CD14-positive monocyte (primary cell): ENCODE data around the gene FNBP1L. TPM values are rescaled to one million over a fixed set of nuclear protein-coding genes. Genes with fewer than 3 reads are reported as not detected.
"Not testable (repeated sequence)": the region's sequence is repeated elsewhere in the genome, so short reads cannot be mapped to it uniquely, and the experiment has no call there.

Source experiments
- DNase-seq, 3 donors: peaks; one replicate each; pipeline ENCODE4 v3.0.0-alpha.2; 2011 to 2022
- H2AFZ ChIP-seq: 2 replicates; pipeline ENCODE4 v1.6.0; 2012; ENCODE audit warnings: mild to moderate bottlenecking, low read depth, low read length, inconsistent platforms; ENCODE audit not compliant: insufficient read depth, poor library complexity, severe bottlenecking
- H3K27ac ChIP-seq, 2 donors: 1 replicate in 1 of 2; 2 replicates in 1 of 2; pipeline ENCODE4 v1.5.1; 2012 to 2013; ENCODE audit warnings: low read length in 2 of 2, control low read depth in 1 of 2, inconsistent platforms in 1 of 2, low read depth in 1 of 2, mild to moderate bottlenecking in 1 of 2
- H3K27me3 ChIP-seq, 2 donors: one replicate each; pipeline versions ENCODE4 v1.6.0 to v1.6.1; 2011 to 2013; ENCODE audit warnings: low read length in 2 of 2; ENCODE audit not compliant: control insufficient read depth in 2 of 2, insufficient read depth in 2 of 2
- H3K36me3 ChIP-seq, 2 donors: replicated peaks in 1 of 2; 1 replicate in 1 of 2; 2 replicates in 1 of 2; pipeline versions ENCODE4 v1.5.1 to v1.6.1; 2012 to 2013; ENCODE audit warnings: low read length in 2 of 2, control low read depth in 1 of 2, inconsistent platforms in 1 of 2, mild to moderate bottlenecking in 1 of 2; ENCODE audit not compliant: insufficient read depth in 2 of 2, control insufficient read depth in 1 of 2
- H3K4me1 ChIP-seq, 2 donors: 1 replicate in 1 of 2; 2 replicates in 1 of 2; pipeline versions ENCODE4 v1.5.1 to v1.6.1; 2012 to 2013; ENCODE audit warnings: low read length in 2 of 2, control low read depth in 1 of 2, inconsistent platforms in 1 of 2, mild to moderate bottlenecking in 1 of 2, moderate library complexity in 1 of 2; ENCODE audit not compliant: insufficient read depth in 2 of 2, control insufficient read depth in 1 of 2
- H3K4me2 ChIP-seq: replicated peaks from 2 replicates; pipeline ENCODE3; 2012; ENCODE audit warnings: low read length, moderate library complexity, mild to moderate bottlenecking; ENCODE audit not compliant: poor library complexity, severe bottlenecking; ENCODE audit errors: extremely low read depth
- H3K4me3 ChIP-seq, 3 experiments: fragments of 200-600 bp in 1 of 3; sonication (generic) in 1 of 3; replicated peaks in 1 of 3; 1 replicate in 2 of 3; 2 replicates in 1 of 3; pipeline ENCODE4 v1.5.1; 2011 to 2013; ENCODE audit warnings: low read length in 3 of 3, mild to moderate bottlenecking in 3 of 3, control low read depth in 2 of 3, low read depth in 2 of 3, inconsistent platforms in 1 of 3, moderate library complexity in 1 of 3
- H3K79me2 ChIP-seq: 2 replicates; pipeline ENCODE4 v1.6.0; 2012; ENCODE audit warnings: mild to moderate bottlenecking, control low read depth, inconsistent platforms, low read length, moderate library complexity; ENCODE audit not compliant: insufficient read depth
- H3K9ac ChIP-seq: 2 replicates; pipeline ENCODE4 v1.6.0; 2017; ENCODE audit warnings: low read length, mild to moderate bottlenecking; ENCODE audit not compliant: insufficient read depth, poor library complexity, severe bottlenecking
- H3K9me3 ChIP-seq, 2 donors: replicated peaks in 1 of 2; 1 replicate in 1 of 2; 2 replicates in 1 of 2; pipeline versions ENCODE4 v1.5.1 to v1.6.1; 2012 to 2013; ENCODE audit warnings: low read length in 2 of 2, control low read depth in 1 of 2; ENCODE audit not compliant: control insufficient read depth in 1 of 2, insufficient read depth in 1 of 2
- H4K20me1 ChIP-seq: 2 replicates; pipeline ENCODE4 v1.6.0; 2012; ENCODE audit warnings: mild to moderate bottlenecking, low read length, control low read depth, moderate library complexity; ENCODE audit not compliant: insufficient read depth
- H3K27ac Mint-ChIP-seq, 7 donors: one replicate each; pipeline ENCODE4 v1.8.0; 2020; ENCODE audit warnings: mild to moderate bottlenecking in 7 of 7, mixed read lengths in 7 of 7, moderate library complexity in 6 of 7, inconsistent platforms in 2 of 7
- H3K27me3 Mint-ChIP-seq, 3 donors: one replicate each; pipeline ENCODE4 v1.8.0; 2021 to 2022; ENCODE audit warnings: low read depth in 3 of 3, mild to moderate bottlenecking in 3 of 3, mixed read lengths in 3 of 3, moderate library complexity in 3 of 3, inconsistent platforms in 1 of 3
- H3K36me3 Mint-ChIP-seq, 2 donors: one replicate each; pipeline ENCODE4 v1.8.0; 2020; ENCODE audit warnings: mixed read lengths in 2 of 2, inconsistent platforms in 1 of 2, mild to moderate bottlenecking in 1 of 2
- H3K4me1 Mint-ChIP-seq: one replicate; pipeline ENCODE4 v1.8.0; 2020; ENCODE audit warnings: mild to moderate bottlenecking, mixed read lengths
- H3K4me3 Mint-ChIP-seq, 2 donors: one replicate each; pipeline ENCODE4 v1.8.0; 2020; ENCODE audit warnings: mild to moderate bottlenecking in 2 of 2, mixed read lengths in 2 of 2, moderate library complexity in 1 of 2
- H3K9me3 Mint-ChIP-seq, 7 donors: one replicate each; pipeline ENCODE4 v1.8.0; 2020 to 2022; ENCODE audit warnings: mixed read lengths in 7 of 7, mild to moderate bottlenecking in 6 of 7, moderate library complexity in 6 of 7, inconsistent platforms in 2 of 7
- CTCF ChIP-seq: fragments of 200-600 bp; IDR thresholded peaks from one replicate; pipeline ENCODE4 v1.8.0; 2022; ENCODE audit warnings: antibody characterized with exemption, mild to moderate bottlenecking
- WGBS: methylation state at CpG from one replicate; pipeline ENCODE4 v1.1.5; 2013; ENCODE audit warnings: missing lambda C conversion rate; ENCODE audit not compliant: insufficient coverage; 5-methylcytosine and 5-hydroxymethylcytosine counted together
- intact Hi-C, 2 donors: fragments of 100-400 bp; cut with micrococcal nuclease; formaldehyde crosslinking; loops; one replicate each; pipeline versions ENCODE4 v1.15.0 to v1.15.1; 2023
- polyA plus RNA-seq, 3 donors: library from polyadenylated mRNA; depleted of rRNA in 1 of 3; unstranded in 2 of 3; stranded (reverse) in 1 of 3; fragments of 300-500 nt in 2 of 3; fragments of >200 nt in 1 of 3; fragmentation: Illumina TruSeq in 2 of 3; gene quantifications; 1 replicate in 2 of 3; 2 replicates in 1 of 3; pipeline ENCODE4 v1.2.3, GENCODE V29; 2012 to 2021

The FNBP1L gene
- polyA plus RNA-seq, 3 donors, result 0.15 to 0.32 (median 0.28) TPM

GRCh38 chr1:93481899-93482298 is 34.0 kb downstream of the FNBP1L start:
- DNase-seq, H4K20me1 ChIP-seq, H3K36me3 Mint-ChIP-seq, H3K4me1 ChIP-seq, H3K79me2 ChIP-seq, H3K27ac Mint-ChIP-seq, H3K4me3 Mint-ChIP-seq, H3K27me3 Mint-ChIP-seq, H2AFZ ChIP-seq, H3K4me3 ChIP-seq, H3K4me1 Mint-ChIP-seq, H3K9ac ChIP-seq, intact Hi-C loops, H3K4me2 ChIP-seq, H3K27me3 ChIP-seq, H3K27ac ChIP-seq, H3K36me3 ChIP-seq: not testable (repeated sequence)
- WGBS, result no CpG with 5 or more reads among the region's 5 CpGs
- H3K9me3 Mint-ChIP-seq, result peaks cover 18 to 33% (median 23%) of the 10 kb centered on the region in 7 donors
- H3K9me3 ChIP-seq, result peaks cover 14 to 22% of the 10 kb centered on the region in 2 donors

GRCh38 chr1:93483200-93483599 is 35.3 kb downstream of the FNBP1L start:
- H3K36me3 ChIP-seq, result no peaks in the 10 kb centered on the region
- Mint-ChIP-seq H3K4me3 (no peak overlapping the region), H3K4me1 (no peaks in the 10 kb centered on the region), H3K9me3 (peaks cover 16 to 30% (median 20%) of the 10 kb centered on the region in 7 donors), H3K27me3 (peaks cover 0 to 1% (median 0%) of the 10 kb centered on the region in 3 donors), H3K36me3 (peaks cover 3 to 8% of the 10 kb centered on the region in 2 donors), H3K27ac (no peak overlapping the region)
- H3K4me3 ChIP-seq, result no peak overlapping the region
- intact Hi-C loops, result no loop called here
- no peak overlapping the region for H3K9ac ChIP-seq
- H3K4me1 ChIP-seq, result no peaks in the 10 kb centered on the region
- no peak for TF ChIP-seq CTCF
- H3K9me3 ChIP-seq, result peaks cover 11 to 20% of the 10 kb centered on the region in 2 donors
- 100% methylated on average over 2 of the region's 3 CpGs for WGBS
- H3K27ac ChIP-seq, result no peak overlapping the region
- H4K20me1 ChIP-seq, result no peaks in the 10 kb centered on the region
- no peak overlapping the region for H2AFZ ChIP-seq
- no peaks in the 10 kb centered on the region for H3K27me3 ChIP-seq
- DNase-seq, result no peak
- no peaks in the 10 kb centered on the region for H3K79me2 ChIP-seq
- no peak overlapping the region for H3K4me2 ChIP-seq
